C4-2B (cell line): Measurements from ENCODE around the gene SFMBT1.

Experiments
- ZFX ChIP-seq: fragments of 450-650 bp; IDR thresholded peaks from 2 replicates; pipeline ENCODE4 v1.6.1; 2017
- TF ChIP-seq, protein P1 (sequence below): fragments of 450-650 bp; conservative IDR thresholded peaks from 2 replicates; pipeline ENCODE4 v1.5.1; 2017; ENCODE audit warnings: mild to moderate bottlenecking

DNA sequence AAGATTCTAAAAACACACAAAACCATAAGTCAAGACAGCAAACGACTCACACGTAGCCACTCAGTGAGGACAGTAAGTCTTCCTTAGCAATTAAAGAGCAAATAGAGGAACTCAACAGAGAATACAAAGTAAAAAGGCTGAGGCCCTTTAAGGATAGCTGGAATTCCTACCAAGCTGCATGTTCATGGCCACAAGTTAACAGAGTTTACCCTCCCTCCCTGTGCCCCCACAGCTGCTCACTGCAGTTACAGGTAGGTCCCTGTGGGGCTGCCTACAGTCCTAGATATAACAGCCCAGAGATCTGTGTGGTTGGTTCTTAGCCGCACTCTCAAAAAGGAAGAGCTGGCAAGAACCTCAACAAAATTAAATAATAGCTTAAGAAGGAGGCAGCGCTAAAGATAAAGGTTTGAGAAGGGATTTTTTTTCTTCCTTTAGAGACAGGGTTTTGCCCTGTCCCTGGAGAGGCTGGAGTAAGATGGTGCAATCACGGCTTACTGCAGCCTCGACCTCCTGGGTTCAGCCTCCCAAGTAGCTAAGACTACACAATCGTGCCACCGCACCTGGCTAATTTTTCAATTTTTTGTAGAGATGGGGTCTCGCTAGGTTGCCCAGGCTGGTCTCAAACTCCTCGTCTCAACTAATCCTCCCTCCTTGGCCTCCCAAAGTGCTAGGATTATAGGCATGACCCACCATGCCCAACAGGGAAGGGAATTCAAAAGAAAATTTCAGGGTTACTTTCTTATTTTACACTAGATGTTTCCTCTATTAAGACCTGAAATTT, 19.3 kb downstream of the SFMBT1 start:
- TF ChIP-seq, protein P1, sequence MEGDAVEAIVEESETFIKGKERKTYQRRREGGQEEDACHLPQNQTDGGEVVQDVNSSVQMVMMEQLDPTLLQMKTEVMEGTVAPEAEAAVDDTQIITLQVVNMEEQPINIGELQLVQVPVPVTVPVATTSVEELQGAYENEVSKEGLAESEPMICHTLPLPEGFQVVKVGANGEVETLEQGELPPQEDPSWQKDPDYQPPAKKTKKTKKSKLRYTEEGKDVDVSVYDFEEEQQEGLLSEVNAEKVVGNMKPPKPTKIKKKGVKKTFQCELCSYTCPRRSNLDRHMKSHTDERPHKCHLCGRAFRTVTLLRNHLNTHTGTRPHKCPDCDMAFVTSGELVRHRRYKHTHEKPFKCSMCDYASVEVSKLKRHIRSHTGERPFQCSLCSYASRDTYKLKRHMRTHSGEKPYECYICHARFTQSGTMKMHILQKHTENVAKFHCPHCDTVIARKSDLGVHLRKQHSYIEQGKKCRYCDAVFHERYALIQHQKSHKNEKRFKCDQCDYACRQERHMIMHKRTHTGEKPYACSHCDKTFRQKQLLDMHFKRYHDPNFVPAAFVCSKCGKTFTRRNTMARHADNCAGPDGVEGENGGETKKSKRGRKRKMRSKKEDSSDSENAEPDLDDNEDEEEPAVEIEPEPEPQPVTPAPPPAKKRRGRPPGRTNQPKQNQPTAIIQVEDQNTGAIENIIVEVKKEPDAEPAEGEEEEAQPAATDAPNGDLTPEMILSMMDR, result no peak
- TF ChIP-seq ZFX, result no peak
